IPS-18a (cell line): ENCODE results near the gene ZC3H10.

Experiments used
- H3K27ac ChIP-seq: one replicate; pipeline ENCODE4 v1.5.1; 2013; ENCODE audit warnings: low read length
- H3K27me3 ChIP-seq: one replicate; pipeline ENCODE4 v1.6.1; 2013; ENCODE audit warnings: mild to moderate bottlenecking, low read length; ENCODE audit not compliant: control insufficient read depth, insufficient read depth
- H3K36me3 ChIP-seq: one replicate; pipeline ENCODE4 v1.6.1; 2013; ENCODE audit warnings: low read depth, low read length; ENCODE audit not compliant: control insufficient read depth
- H3K4me1 ChIP-seq: one replicate; pipeline ENCODE4 v1.6.1; 2013; ENCODE audit warnings: low read depth, low read length; ENCODE audit not compliant: control insufficient read depth
- H3K4me3 ChIP-seq: one replicate; pipeline ENCODE4 v1.5.1; 2013; ENCODE audit warnings: low read length
- H3K9ac ChIP-seq: one replicate; pipeline ENCODE4 v1.6.1; 2013; ENCODE audit warnings: mild to moderate bottlenecking, low read length, moderate library complexity
- H3K9me3 ChIP-seq: one replicate; pipeline ENCODE4 v1.6.1; 2013; ENCODE audit warnings: low read depth, low read length; ENCODE audit not compliant: control insufficient read depth

Gene ZC3H10

GRCh38 chr12:56119361-56119796 is 1.3 kb downstream of the ZC3H10 start:
- Histone ChIP-seq H3K4me1 (peaks cover 14% of the 10 kb centered on the region), H3K27me3 (no peaks in the 10 kb centered on the region), H3K36me3 (peaks cover 21% of the 10 kb centered on the region), H3K9me3 (no peaks in the 10 kb centered on the region), H3K27ac (peak overlapping the region; percentile 3), H3K9ac (peak overlapping the region; percentile 67), H3K4me3 (peak overlapping the region; percentile 100)

GRCh38 chr12:56120158-56120846 is 2.2 kb downstream of the ZC3H10 start:
- no peak overlapping the region for H3K27ac ChIP-seq
- H3K27me3 ChIP-seq = no peaks in the 10 kb centered on the region
- H3K36me3 ChIP-seq = peaks cover 21% of the 10 kb centered on the region
- no peak overlapping the region for H3K4me3 ChIP-seq
- no peaks in the 10 kb centered on the region for H3K9me3 ChIP-seq
- H3K4me1 ChIP-seq = peaks cover 14% of the 10 kb centered on the region
- H3K9ac ChIP-seq = no peak overlapping the region

- Histone ChIP-seq H3K4me1 (peaks cover 15% of the 10 kb centered on the region), H3K9me3 (no peaks in the 10 kb centered on the region), H3K27me3 (no peaks in the 10 kb centered on the region), H3K4me3 (no peak overlapping the region), H3K9ac (no peak overlapping the region), H3K36me3 (peaks cover 21% of the 10 kb centered on the region), H3K27ac (no peak overlapping the region)
These were observed 3.3 kb downstream of the ZC3H10 start for GRCh38 chr12:56121204-56121870.

- H3K4me1 ChIP-seq = peaks cover 28% of the 10 kb centered on the region
- no peak overlapping the region for H3K9ac ChIP-seq
- H3K27ac ChIP-seq = no peak overlapping the region
These were observed 4.6 kb downstream of the ZC3H10 start for GRCh38 chr12:56122637-56123036.

GRCh38 chr12:56124133-56124532 is 6.1 kb downstream of the ZC3H10 start:
- Histone ChIP-seq H3K9ac (no peak overlapping the region), H3K36me3 (peaks cover 11% of the 10 kb centered on the region), H3K4me3 (no peak overlapping the region), H3K27ac (no peak overlapping the region), H3K9me3 (no peaks in the 10 kb centered on the region), H3K27me3 (no peaks in the 10 kb centered on the region), H3K4me1 (peaks cover 21% of the 10 kb centered on the region)

More at GRCh38 chr12:56122637-56123036, 4.6 kb downstream of the ZC3H10 start:
- H3K9me3 ChIP-seq = no peaks in the 10 kb centered on the region
- peaks cover 13% of the 10 kb centered on the region for H3K36me3 ChIP-seq
- no peaks in the 10 kb centered on the region for H3K27me3 ChIP-seq
- H3K4me3 ChIP-seq = no peak overlapping the region

GRCh38 chr12:56126732-56127239 is 8.7 kb downstream of the ZC3H10 start:
- Histone ChIP-seq H3K27me3 (no peaks in the 10 kb centered on the region), H3K4me1 (peaks cover 18% of the 10 kb centered on the region), H3K27ac (peak overlapping the region; percentile 60), H3K9me3 (no peaks in the 10 kb centered on the region), H3K36me3 (peaks cover 13% of the 10 kb centered on the region), H3K4me3 (peak overlapping the region; percentile 65), H3K9ac (peak overlapping the region; percentile 74)

GRCh38 chr12:56127485-56127887 is 9.4 kb downstream of the ZC3H10 start:
- Histone ChIP-seq H3K9me3 (no peaks in the 10 kb centered on the region), H3K9ac (peak overlapping the region; percentile 74), H3K27me3 (no peaks in the 10 kb centered on the region), H3K4me1 (peaks cover 18% of the 10 kb centered on the region), H3K36me3 (peaks cover 20% of the 10 kb centered on the region), H3K4me3 (peak overlapping the region; percentile 65), H3K27ac (peak overlapping the region; percentile 68)

GRCh38 chr12:56127888-56128669 is 10.0 kb downstream of the ZC3H10 start, which contains the start of gene ESYT1:
ESYT1 (plus strand) TSS chr12:56128267; CDS start chr12:56128320, 53 bp downstream.
- Histone ChIP-seq H3K4me1 (peaks cover 18% of the 10 kb centered on the region), H3K36me3 (peaks cover 22% of the 10 kb centered on the region), H3K9ac (peak within 1 kb of the TSS; percentile 84), H3K27me3 (no peaks in the 10 kb centered on the region), H3K9me3 (no peaks in the 10 kb centered on the region), H3K27ac (peak within 1 kb of the TSS; percentile 68), H3K4me3 (peak within 1 kb of the TSS; percentile 82)

- Histone ChIP-seq H3K27ac (no peak overlapping the region), H3K4me3 (peak overlapping the region; percentile 82), H3K9ac (peak overlapping the region; percentile 84), H3K27me3 (no peaks in the 10 kb centered on the region), H3K4me1 (peaks cover 18% of the 10 kb centered on the region), H3K9me3 (no peaks in the 10 kb centered on the region), H3K36me3 (peaks cover 29% of the 10 kb centered on the region)
These were observed 10.7 kb downstream of the ZC3H10 start for GRCh38 chr12:56128670-56129205.

- peak overlapping the region; percentile 82 for H3K4me3 ChIP-seq
- H3K4me1 ChIP-seq = peaks cover 18% of the 10 kb centered on the region
- no peaks in the 10 kb centered on the region for H3K27me3 ChIP-seq
- peak overlapping the region; percentile 84 for H3K9ac ChIP-seq
- no peaks in the 10 kb centered on the region for H3K9me3 ChIP-seq
- H3K36me3 ChIP-seq = peaks cover 35% of the 10 kb centered on the region
- H3K27ac ChIP-seq = no peak overlapping the region
These were observed 11.3 kb downstream of the ZC3H10 start for GRCh38 chr12:56129206-56129941.
